OCI-LY7 (cell line): ENCODE measurements around the gene HBM. TPM values are rescaled to one million over a fixed set of nuclear protein-coding genes. Genes with fewer than 3 reads are reported as not detected.

ENCODE experiments used
- BruUV-seq: library from RNA; stranded (reverse); fragments of 400-500 nt; replicated peaks from 2 replicates; lab custom pipeline; 2021; lab: Mats Ljungman, UMichigan
- CTCF ChIA-PET: fragments of 300-600 bp; sonication (Branson Sonifier 250); formaldehyde crosslinking; loops from one replicate; lab custom pipeline; 2022; ENCODE audit warnings: antibody characterized with exemption; ENCODE audit not compliant: unreplicated experiment; lab: Charles Lee
- POLR2A ChIA-PET: fragments of 300-600 bp; sonication (Branson Sonifier 250); formaldehyde crosslinking; loops from one replicate; lab custom pipeline; 2022; ENCODE audit warnings: antibody characterized with exemption; lab: Charles Lee
- DNase-seq: peaks from one replicate; pipeline ENCODE4 v3.0.0-alpha.2; 2015; ENCODE audit warnings: low spot score
- H2AFZ ChIP-seq: fragments of 200-600 bp; sonication (generic), shearing (Covaris generic); 2 replicates; pipeline ENCODE4 v1.6.1; 2014; ENCODE audit warnings: mild to moderate bottlenecking, antibody characterized with exemption, low read length, moderate library complexity
- H3K27ac ChIP-seq: fragments of 200-600 bp; sonication (generic); 2 replicates; pipeline ENCODE4 v1.5.1; 2014; ENCODE audit warnings: mixed run types, low read depth, mild to moderate bottlenecking, moderate library complexity, low read length, inconsistent platforms; ENCODE audit not compliant: poor library complexity, severe bottlenecking
- H3K36me3 ChIP-seq: fragments of 200-600 bp; sonication (generic); 2 replicates; pipeline ENCODE4 v1.6.1; 2014; ENCODE audit warnings: mild to moderate bottlenecking, antibody characterized with exemption, low read length, moderate library complexity, mixed read lengths; ENCODE audit not compliant: insufficient read depth
- H3K4me1 ChIP-seq: fragments of 200-600 bp; sonication (generic); 2 replicates; pipeline ENCODE4 v1.5.1; 2014; ENCODE audit warnings: mild to moderate bottlenecking, low read length; ENCODE audit not compliant: insufficient read depth, poor library complexity, severe bottlenecking
- H3K4me2 ChIP-seq: fragments of 200-600 bp; sonication (generic); 2 replicates; pipeline ENCODE4 v1.6.1; 2014; ENCODE audit warnings: mild to moderate bottlenecking, low read length
- H3K4me3 ChIP-seq: fragments of 200-600 bp; sonication (generic); 2 replicates; pipeline ENCODE4 v1.5.1; 2014; ENCODE audit warnings: mild to moderate bottlenecking, low read depth, low read length; ENCODE audit not compliant: poor library complexity, severe bottlenecking
- H3K79me2 ChIP-seq: fragments of 200-600 bp; sonication (generic); 2 replicates; pipeline ENCODE4 v1.6.1; 2016; ENCODE audit warnings: low read depth, mild to moderate bottlenecking, low read length, moderate library complexity, mixed read lengths; ENCODE audit not compliant: insufficient read depth
- H3K9me2 ChIP-seq: fragments of 200-600 bp; sonication (generic); 2 replicates; pipeline ENCODE4 v1.6.1; 2016; ENCODE audit warnings: mild to moderate bottlenecking, low read length, mixed read lengths; ENCODE audit not compliant: insufficient read depth
- H3K9me3 ChIP-seq: fragments of 200-600 bp; sonication (generic); 2 replicates; pipeline ENCODE4 v1.6.1; 2014; ENCODE audit warnings: mild to moderate bottlenecking, mixed run types, low read length, mixed read lengths
- H4K20me1 ChIP-seq: fragments of 200-600 bp; sonication (generic); 2 replicates; pipeline ENCODE4 v1.6.1; 2014; ENCODE audit warnings: mild to moderate bottlenecking, antibody characterized with exemption, low read length, moderate library complexity, mixed read lengths; ENCODE audit not compliant: insufficient read depth
- CTCF ChIP-seq: fragments of 200-600 bp; sonication (generic); conservative IDR thresholded peaks from 2 replicates; pipeline ENCODE4 v1.5.1; 2014; ENCODE audit warnings: mild to moderate bottlenecking, antibody characterized with exemption, low read length, moderate library complexity, mixed read lengths
- EZH2phosphoT487 ChIP-seq: fragments of 200-600 bp; sonication (generic); IDR thresholded peaks from 2 replicates; pipeline ENCODE4 v1.6.1; 2018; ENCODE audit warnings: low read depth, borderline replicate concordance, mild to moderate bottlenecking, mixed run types, antibody characterized with exemption, low read length, moderate library complexity, mixed read lengths
- intact Hi-C: fragments of 100-400 bp; cut with micrococcal nuclease; formaldehyde crosslinking; loops from one replicate; pipeline ENCODE4 v1.10.0; 2022; ENCODE audit not compliant: unreplicated experiment
- total RNA-seq, 2 experiments: library from RNA; depleted of rRNA in 1 of 2; stranded (reverse); fragments of >200 nt in 1 of 2; shearing (Covaris generic) in 1 of 2; gene quantifications; 2 replicates each; pipeline ENCODE4 v1.2.3, GENCODE V29; 2014 to 2022

Gene HBM
- total RNA-seq, 2 experiments from 2014 or later = not detected

DNA sequence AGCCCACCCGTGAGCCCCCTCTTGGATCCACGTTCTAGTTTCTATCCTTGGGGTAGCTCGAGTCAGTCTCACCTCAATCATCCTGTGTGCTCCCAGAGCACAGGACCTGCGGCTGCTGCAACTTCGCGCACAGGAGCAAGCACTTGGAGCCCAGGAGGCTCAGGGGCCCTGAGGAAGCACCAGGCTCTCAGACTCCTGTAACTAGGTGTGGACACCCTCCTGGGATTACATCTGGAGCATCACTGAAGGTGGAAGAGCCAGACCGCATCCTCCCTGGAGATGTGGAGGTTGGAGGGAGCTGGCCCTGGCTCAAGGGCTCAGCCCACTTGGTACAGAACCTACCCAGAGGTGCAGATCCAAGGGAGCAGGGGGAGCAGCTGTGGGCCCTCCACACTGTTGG, 17.2 kb downstream of the HBM start:
- intact Hi-C loops = loop anchor here (1.0 kb wide), 1 partner anchor 76 kb away; no protein-coding TSS in a partner anchor
- peaks cover 37% of the 10 kb centered on the region for H3K36me3 ChIP-seq
- H3K27ac ChIP-seq = no peak overlapping the region
- TF ChIP-seq CTCF (no peak), EZH2phosphoT487 (no peak)
- ChIA-PET CTCF (no interaction called here), POLR2A (no interaction called here)
- H2AFZ ChIP-seq = no peak overlapping the region
- H4K20me1 ChIP-seq = no peaks in the 10 kb centered on the region
- peaks cover 4% of the 10 kb centered on the region for H3K4me1 ChIP-seq
- TSS peak; percentile 77 for BruUV-seq
- no peaks in the 10 kb centered on the region for H3K9me2 ChIP-seq
- no peak overlapping the region for H3K4me2 ChIP-seq
- H3K4me3 ChIP-seq = no peak overlapping the region
- no peak for DNase-seq
- no peaks in the 10 kb centered on the region for H3K79me2 ChIP-seq
- no peaks in the 10 kb centered on the region for H3K9me3 ChIP-seq

- H2AFZ ChIP-seq = no peak overlapping the region
- no peaks in the 10 kb centered on the region for H3K9me2 ChIP-seq
- DNase-seq = no peak
- H3K27ac ChIP-seq = no peak overlapping the region
- TF ChIP-seq EZH2phosphoT487 = no peak
- TF ChIP-seq CTCF = no peak
- intact Hi-C loops = no loop called here
- H3K79me2 ChIP-seq = no peaks in the 10 kb centered on the region
- H3K4me1 ChIP-seq = peaks cover 4% of the 10 kb centered on the region
- H3K4me3 ChIP-seq = no peak overlapping the region
- no TSS peak for BruUV-seq
- peaks cover 59% of the 10 kb centered on the region for H3K36me3 ChIP-seq
- ChIA-PET POLR2A (no interaction called here), CTCF (no interaction called here)
- H3K9me3 ChIP-seq = no peaks in the 10 kb centered on the region
- H4K20me1 ChIP-seq = no peaks in the 10 kb centered on the region
- H3K4me2 ChIP-seq = no peak overlapping the region
Observed at GRCh38 chr16:185213-185612, 19.4 kb downstream of the HBM start.

- H3K9me2 ChIP-seq = no peaks in the 10 kb centered on the region
- H4K20me1 ChIP-seq = no peaks in the 10 kb centered on the region
- H3K4me3 ChIP-seq = no peak overlapping the region
- ChIA-PET POLR2A (no interaction called here), CTCF (no interaction called here)
- intact Hi-C loops = no loop called here
- TF ChIP-seq CTCF (no peak), EZH2phosphoT487 (no peak)
- no TSS peak for BruUV-seq
- no peak overlapping the region for H3K4me2 ChIP-seq
- DNase-seq = no peak
- no peak overlapping the region for H3K27ac ChIP-seq
- H3K79me2 ChIP-seq = no peaks in the 10 kb centered on the region
- no peak overlapping the region for H2AFZ ChIP-seq
- H3K4me1 ChIP-seq = peaks cover 4% of the 10 kb centered on the region
- no peaks in the 10 kb centered on the region for H3K9me3 ChIP-seq
- H3K36me3 ChIP-seq = peaks cover 63% of the 10 kb centered on the region
Observed at GRCh38 chr16:185691-186090, 19.9 kb downstream of the HBM start.
